AG09319 (cell line): ENCODE data around the gene BBOX1.

Experiments used
- DNase-seq: peaks from one replicate; pipeline ENCODE4 v3.0.0-alpha.2; 2010; ENCODE audit warnings: low read depth; ENCODE audit errors: extremely low read depth
- CTCF ChIP-seq: IDR thresholded peaks from 2 replicates; pipeline ENCODE4 v1.5.1; 2011; ENCODE audit warnings: low read depth, mild to moderate bottlenecking, inconsistent platforms, low read length, moderate library complexity

The BBOX1 gene

DNA sequence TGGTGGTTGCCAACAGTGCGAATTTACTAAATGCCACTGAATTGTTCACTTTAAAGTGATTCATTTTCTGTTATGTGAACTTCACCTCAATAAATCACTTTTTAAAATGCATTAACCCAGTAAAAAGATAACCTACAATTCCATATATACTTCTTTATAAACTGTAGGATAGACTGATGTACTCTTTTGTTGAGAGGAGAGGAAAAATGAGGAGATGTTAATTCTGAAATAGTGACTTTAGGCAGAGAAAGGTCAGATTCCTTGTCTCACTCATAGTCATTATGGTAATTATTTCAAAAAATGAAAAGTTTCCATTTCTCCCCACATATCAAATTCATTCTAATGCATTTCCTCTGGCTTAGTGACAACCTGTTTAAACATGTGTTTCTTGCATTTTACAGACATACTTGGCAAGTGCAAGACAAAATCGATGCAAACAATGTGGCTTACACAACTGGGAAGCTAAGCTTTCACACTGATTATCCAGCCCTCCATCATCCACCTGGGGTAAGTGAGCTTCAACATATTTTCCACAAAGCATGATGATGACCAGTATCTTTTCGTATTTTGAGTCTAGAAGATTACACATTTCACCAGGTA, 74.5 kb downstream of the BBOX1 start:
- no peak for DNase-seq
- TF ChIP-seq CTCF, result no peak

GRCh38 chr11:27116684-27117083, 76.1 kb downstream of the BBOX1 start:
- no peak for TF ChIP-seq CTCF
- DNase-seq, result no peak

DNA sequence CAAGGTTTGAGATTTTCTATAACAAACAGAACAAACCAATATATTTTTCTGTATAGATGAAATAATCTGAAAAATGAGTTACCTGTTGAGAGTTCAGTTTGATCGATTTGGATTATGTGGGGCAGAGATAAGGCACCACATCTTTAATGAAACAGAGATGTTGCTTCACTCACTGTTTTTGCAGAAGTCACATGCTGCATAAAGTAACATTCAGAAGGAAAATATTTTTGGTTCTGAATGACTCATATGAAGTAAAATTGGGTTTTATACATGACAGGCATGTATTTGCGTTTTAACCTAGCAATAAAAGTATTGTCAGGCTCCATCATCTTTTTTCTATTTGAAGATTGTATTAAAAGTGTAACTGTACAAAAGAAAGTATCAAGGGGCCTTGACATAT, 77.8 kb downstream of the BBOX1 start:
- no peak for TF ChIP-seq CTCF
- DNase-seq, result no peak

- DNase-seq, result no peak
- no peak for TF ChIP-seq CTCF
Observed at GRCh38 chr11:27118949-27119348, 78.3 kb downstream of the BBOX1 start.

DNA sequence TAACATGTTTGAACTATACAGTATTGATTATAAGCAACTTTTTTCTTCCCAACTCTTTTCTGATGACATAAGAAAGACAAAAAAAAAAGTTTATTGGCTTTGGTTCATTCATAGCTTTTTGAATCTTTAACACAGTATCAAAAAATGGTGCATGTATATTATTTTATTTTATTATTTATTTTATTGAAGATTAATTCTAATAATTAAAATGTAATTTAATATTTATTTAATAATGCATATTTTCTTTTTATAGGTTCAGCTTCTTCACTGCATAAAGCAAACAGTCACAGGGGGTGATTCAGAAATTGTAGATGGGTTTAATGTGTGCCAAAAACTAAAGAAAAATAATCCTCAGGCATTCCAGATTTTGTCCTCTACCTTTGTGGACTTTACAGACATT, 78.8 kb downstream of the BBOX1 start:
- no peak for TF ChIP-seq CTCF
- DNase-seq, result no peak

DNA sequence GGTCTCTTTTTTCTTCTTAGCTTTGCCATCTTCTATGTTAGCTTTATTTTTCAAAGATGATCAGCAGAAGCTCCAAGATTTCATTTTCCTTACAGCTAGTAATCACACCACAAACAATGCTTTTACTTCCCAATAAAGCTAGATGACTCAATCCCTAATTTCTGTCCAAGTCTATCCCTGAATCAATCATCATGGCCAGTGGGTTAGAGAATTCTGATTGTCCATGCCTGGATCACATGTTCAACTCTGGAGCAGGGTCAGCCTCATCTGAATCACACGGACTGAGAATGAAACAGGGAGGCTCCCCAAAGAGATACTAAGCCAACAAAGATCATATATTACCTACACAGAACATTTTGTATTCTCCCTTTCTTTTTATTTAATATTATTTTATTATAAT, 79.6 kb downstream of the BBOX1 start:
- TF ChIP-seq CTCF, result no peak
- DNase-seq, result no peak

- TF ChIP-seq CTCF, result no peak
Observed at GRCh38 chr11:27122001-27122400, 81.4 kb downstream of the BBOX1 start.

More at GRCh38 chr11:27122001-27122400, 81.4 kb downstream of the BBOX1 start:
- no peak for DNase-seq
